G401 (cell line): Measurements from ENCODE around the gene CRACDL. TPM values are rescaled to one million over a fixed set of nuclear protein-coding genes. Genes with fewer than 3 reads are reported as not detected.

Experiments used
- DNase-seq: peaks from one replicate; pipeline ENCODE4 v3.0.0-alpha.2; 2015; ENCODE audit warnings: low spot score
- in situ Hi-C: cut with HindIII; loops from 2 replicates; pipeline ENCODE4 v1.10.0; 2016; ENCODE audit warnings: low sequenced_read_pairs, mixed read lengths
- total RNA-seq: library from RNA; depleted of rRNA; stranded (reverse); fragments of >200 nt; shearing (Covaris generic); gene quantifications from 2 replicates; pipeline ENCODE4 v1.2.3, GENCODE V29; 2014

CRACDL gene
- total RNA-seq, 1 experiment from 2014 or later: 2.9 TPM

DNA sequence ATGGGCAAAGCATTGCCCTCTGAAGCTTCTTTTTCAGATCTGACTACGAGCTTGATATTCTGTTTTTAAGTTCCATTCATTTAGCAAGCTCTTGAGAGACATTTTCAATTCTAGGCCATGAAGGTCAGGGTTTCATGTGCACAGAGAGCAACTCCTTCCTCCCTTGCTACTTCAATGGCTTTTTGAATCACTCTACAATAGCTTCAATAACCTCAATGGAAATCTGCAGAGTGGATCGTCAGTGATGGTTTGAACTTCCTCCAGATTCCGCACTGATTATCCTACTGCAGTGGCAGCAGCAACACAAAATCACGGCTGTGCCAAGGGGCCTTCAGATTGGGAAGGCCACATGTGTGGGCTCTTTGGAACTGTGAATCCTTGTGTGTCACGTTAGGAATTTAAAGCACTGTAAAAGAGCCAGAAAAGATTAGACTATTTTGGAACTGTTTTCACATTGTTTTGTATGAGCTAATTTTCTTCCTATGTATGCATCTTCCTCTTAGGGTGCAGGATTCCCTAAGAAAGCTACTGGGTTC lies 116.7 kb downstream of the CRACDL start:
- DNase-seq: no peak
- in situ Hi-C loops: no loop called here

DNA sequence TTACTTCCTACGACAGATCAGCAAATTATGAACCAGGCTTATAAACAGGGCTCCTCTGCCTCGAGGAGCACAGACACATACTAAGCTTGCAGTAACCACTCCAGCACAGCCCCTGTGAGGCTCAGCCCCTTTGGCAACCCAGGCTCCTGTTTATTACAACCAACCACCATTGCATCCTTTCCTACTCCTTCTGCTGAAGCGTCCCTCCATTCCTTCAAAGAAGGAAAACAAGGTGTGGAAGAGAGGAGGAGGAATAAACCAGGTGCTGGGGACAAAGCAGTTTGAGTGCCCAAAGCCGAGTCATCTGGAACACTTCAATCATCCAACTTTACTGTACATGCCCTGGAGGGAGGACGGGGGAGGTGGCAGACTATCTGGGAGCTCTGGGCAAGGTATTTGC lies 117.9 kb downstream of the CRACDL start:
- in situ Hi-C loops: no loop called here
- DNase-seq: no peak

DNA sequence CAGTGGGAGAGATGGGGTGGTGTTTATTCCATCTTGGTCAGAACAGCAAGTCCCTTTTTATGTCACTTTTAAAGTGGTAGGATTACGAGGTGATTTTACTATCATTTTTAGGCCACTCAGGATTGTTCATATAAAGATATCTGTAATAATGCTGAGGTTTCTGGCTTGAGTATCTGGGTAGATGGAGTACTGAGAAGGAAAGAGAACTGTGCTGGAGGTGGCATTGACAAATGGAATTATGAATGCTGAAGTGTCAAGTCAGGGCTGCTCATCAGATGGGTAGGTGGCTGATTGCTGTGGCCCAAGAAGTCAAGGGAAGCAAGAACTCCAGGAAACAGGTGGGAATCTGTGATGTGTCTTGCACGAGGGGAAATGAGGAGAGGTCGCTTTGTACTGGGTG lies 119.7 kb downstream of the CRACDL start:
- in situ Hi-C loops: no loop called here
- no peak for DNase-seq

DNA sequence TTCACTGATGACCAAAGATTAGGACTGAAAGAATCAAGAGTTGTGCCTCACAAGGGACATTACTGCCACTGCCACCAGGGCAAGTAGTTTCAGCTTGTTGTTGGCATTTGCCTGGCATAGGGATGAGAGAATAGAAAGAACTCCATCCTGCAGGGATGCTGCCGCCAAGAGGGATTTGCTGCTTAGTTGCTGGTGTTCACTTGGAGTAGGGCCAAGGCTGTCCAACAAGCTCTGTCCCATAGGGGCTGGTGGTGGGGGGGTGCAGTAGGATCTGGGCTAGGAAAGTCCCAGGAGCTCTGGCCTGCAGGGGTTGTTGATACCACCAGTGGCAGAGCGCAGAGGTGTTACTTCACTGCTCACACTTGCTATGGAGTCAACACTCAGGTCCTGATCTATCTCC lies 120.2 kb downstream of the CRACDL start:
- no peak for DNase-seq
- in situ Hi-C loops: no loop called here

DNA sequence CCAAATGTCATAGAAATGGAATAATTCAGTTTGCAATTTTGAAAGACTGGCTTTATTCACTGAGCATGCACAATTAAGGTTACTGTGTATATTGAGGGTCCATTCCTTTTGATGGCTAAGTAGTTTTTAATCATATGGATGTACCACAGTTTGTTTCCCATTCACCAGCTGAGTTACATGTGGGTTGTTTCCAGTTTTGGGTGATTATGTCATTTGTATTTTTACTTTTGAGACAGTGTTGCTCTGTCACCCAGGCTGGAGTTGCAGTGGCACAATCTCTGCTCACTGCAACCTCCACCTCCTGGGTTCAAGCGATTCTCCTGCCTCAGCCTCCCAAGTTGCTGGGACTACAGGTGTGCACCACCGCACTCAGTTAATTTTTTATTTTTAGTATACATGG lies 124.3 kb downstream of the CRACDL start:
- in situ Hi-C loops: no loop called here
- DNase-seq: no peak

DNA sequence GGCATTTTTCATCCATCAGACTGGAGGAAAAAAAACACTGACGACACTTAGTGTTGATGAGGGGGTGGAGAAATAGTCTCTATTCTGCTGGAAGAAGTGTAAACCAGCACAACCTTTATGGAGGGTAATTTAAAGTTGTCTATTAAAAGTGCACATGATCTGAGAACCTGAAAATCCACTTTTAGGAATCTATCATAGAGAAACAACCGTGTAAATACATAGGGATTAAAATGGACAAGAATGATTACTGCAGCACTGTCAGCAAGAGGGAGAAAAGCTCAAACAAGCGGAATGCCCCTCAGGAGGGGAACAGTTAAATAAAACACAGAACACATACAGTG lies 125.5 kb downstream of the CRACDL start:
- no peak for DNase-seq
- in situ Hi-C loops: no loop called here

DNA sequence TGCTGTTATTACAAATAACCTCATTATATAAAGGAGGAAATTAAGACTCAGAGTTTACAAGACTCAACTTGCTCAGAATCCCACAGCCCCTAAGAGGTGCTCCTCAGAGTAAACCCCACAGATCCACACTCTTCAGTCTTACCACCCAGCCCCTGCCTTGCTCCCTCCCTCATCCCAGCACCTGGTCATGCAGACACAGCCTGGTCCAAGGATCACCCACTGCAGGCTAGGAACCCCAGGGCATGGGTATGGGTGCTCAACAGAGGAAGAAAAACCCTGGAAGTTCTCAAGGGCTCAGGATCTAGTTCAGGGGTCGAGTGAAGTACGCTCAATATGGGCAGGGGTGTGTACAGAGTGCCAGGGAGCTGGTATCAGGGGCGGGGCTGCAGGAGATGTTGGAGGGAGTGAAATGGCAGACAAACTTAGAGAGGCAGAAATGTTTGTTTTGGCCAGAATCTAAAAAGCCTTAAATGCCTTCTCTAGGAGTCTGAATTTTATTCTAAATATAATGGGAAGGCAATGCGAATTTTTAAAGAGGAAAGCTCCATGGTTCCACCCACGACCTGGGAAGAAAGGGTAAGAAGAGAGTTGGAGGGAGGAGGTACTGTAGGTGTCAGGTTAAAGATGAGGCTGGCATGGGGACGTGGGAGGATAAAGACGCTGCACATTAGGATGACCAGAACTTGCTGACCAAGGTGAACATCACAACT lies 126.0 kb downstream of the CRACDL start:
- no peak for DNase-seq
- in situ Hi-C loops: no loop called here

DNA sequence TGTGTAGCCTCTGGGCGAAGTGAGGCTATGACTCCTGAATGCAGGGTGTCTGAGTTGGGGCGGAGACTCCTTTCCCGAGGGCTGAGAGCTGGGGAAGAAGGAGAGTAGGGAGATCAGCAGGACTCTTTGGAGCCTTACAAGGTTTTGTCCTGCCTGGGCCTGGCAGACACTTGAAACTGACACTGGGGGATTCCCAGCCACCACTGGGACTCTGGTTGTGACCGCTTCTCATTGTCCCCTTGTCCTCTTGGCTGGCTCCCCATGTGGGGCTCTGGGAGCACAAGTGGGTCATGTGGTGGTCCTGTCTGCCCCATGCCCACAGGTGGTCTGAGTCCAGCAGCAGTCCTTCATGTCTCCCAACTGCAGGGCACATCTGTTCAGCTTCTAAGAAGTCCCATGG lies 126.9 kb downstream of the CRACDL start:
- in situ Hi-C loops: no loop called here

DNA sequence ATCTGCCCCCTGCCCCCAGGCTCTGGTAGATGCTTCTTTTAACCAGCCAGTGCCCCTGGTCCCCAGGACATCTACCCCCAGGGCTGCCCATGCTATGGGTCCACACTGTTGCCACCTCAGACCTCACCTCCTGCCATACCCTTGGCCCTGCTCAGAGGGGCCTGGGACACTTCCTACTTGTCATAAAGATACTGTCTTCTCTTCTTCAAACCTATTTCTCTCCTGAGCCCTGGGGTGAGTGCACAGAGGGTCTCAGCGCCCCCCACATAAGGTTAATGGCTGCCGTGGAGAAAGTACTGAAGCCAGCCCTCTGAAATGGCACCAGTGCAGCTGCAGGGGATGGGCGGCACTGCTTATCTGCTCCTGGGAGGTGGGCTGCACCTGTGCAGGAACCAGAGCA lies 127.5 kb downstream of the CRACDL start:
- DNase-seq: no peak
- in situ Hi-C loops: no loop called here

More for the DNA sequence above, 126.9 kb downstream of the CRACDL start:
- no peak for DNase-seq

DNA sequence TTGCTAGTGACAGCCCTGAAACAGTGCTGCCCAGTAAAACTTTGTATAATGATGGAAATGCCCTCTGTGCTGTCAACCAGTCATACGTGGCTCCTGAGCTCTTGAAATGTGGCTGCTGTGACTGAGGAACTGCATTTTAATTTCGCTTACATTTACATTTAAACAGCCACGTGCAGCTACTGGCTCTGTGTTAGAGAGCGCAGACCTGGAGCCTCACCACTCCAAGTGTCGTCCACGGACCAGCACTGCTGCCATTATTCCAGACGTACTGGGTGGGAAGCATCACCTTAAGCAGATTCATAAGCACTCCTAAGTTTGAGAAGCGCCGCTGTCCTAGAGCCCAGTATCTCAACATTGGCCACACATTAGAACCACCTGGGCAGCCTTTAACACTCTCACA lies 128.1 kb downstream of the CRACDL start:
- in situ Hi-C loops: no loop called here
- DNase-seq: no peak

DNA sequence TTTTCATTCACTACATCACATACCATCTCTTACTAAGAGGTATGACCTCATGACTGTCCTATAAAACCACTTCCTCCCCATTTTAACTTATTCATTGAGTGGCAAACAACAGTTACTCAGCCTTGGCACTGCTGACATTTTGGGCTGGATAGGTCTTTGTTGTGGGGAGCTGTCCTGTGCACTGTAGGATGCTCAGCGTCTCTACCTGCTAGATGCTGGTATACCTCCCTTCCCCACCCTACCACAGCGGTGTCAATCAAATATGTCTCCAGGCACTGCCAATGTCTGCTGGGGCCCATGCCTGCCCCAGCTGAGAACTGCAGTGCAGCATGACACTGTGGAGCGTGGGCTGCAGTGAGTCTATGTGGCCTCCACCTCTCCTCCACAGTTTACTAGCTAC lies 128.8 kb downstream of the CRACDL start:
- in situ Hi-C loops: no loop called here
- DNase-seq: no peak

DNA sequence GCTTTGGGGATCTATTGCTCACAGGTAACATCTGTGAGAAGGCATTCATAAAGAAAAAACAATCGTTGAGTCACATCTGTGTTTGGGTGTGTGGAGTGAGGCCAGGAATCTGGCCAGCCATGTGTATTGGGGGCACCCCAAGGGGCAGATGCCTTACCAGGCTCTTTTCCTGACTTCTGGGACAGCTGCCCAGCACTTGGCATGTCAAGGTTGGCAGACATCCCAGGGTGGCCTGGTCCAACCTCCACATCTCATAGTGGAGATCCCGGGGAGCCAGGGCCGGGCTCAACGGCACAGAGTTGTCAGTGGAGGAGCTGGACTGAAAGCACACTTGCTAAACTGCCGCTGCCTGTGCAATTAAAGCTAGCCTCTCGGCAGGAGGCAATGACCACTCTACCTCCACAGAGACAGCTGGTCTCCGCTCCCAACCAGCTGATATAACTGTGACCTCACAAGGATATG lies 129.8 kb downstream of the CRACDL start:
- in situ Hi-C loops: no loop called here

DNA sequence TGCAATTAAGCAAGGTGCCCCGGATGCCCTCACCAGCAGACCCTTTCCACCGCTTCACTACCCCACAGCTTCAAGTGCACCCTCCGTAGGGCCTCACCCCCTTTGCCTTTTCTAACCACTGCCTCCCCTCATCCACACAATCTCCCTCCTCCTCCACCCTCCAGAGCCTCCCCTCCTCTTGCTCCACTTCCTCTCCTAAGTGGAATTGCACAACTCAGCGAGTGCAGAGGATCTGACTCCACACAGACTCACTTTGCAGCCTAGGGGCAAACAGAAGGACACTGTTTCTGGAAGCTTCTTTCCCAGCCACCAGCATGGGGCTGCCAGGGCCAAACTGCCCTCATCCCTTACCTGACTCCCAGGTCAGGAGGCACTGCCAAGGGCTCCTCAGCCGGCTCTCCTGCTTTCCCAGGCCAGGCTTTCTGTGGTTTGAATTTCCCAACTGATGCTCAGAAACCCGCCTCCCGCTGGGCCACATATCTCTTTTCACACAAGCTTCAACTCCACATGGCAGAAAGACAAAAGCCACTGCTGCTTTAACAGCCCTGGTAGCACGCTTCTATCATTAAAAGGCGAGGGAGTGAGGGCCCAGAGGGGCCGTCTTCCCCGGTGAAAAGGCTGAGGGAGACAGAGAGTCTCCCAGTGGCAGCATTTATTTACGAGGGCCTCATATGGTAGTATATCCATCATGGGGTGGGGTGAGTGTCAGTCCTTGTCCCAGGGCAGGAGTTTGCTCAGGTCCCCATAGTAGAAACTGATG lies 130.4 kb downstream of the CRACDL start:
- in situ Hi-C loops: no loop called here
- no peak for DNase-seq

More for the DNA sequence above, 129.8 kb downstream of the CRACDL start:
- DNase-seq: peak; percentile 77

DNA sequence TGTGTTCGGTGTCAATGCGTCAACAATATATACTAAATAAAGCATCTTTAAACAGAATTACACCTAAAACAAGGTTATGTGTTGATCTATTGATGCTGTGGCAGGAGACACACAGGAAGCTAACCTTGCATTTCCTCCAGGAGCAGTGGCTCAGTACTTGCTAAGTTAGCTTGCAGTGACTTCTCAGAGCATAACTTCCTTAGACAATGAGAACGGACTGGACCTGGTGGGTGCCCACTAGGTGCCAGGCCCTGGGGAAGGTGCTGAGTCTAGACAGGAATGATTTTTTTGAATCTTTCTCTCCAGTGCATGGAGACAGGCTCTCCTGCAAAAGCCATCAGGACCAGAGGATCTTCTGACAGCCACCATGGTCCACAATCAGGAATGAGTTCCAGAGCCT lies 131.3 kb downstream of the CRACDL start:
- DNase-seq: no peak
- in situ Hi-C loops: no loop called here

DNA sequence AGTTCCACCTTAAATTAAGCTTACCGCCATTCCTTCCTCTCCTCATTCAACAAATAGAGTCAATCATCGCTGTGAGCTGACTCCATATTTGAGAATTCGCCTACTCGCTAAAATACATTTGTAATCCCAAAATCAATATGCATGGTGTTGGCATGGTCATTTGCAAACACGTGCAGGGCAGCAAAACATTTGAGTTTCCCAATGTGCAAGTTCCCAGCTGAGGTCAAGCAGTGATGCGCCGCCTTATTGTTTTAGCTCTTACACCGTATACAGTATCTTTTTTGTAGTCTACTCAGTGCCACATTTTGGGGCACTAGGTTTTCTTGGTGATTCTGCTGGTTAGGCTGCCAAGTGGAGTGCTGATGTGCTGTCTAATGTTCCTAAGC lies 131.8 kb downstream of the CRACDL start:
- DNase-seq: no peak
- in situ Hi-C loops: no loop called here

DNA sequence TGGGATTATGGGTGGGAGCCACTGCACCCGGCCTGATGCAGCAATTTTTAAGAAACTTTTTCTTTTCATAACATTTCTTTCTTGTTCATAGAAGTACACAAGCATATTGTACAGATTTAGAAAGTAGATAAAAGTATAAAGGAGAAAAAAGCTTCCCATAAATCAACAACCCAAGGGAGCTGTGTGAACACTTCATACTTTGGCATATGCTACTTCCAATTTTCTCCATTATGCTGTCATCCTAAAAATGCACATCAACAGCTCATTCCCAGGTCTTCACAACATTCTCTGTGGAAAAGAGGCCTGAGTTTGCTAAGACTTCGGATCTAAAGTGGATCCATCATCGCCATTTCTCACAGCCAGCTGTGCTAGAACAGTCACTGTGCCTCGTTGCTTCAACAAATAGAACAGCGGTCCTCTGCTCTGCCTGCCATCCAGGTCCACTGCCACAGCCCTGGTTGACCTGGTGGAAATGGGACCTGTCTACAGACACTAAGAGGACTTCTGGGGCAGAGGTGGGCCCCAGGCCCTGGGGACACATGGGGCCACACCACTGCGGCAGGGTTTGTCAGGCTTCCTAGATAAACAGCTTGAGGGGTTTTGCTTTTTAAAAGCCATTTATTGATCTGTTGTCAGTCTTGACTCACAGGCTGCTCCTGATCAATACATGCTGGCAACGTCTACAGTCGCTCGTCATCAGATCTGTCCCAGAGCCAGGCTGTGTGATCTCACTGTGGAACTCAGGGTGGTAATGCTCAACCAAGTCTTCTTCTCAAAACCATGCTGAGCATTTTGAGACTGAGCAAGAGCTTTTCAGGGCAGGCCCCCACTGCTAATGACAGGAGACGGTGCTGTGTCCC lies 132.4 kb downstream of the CRACDL start:
- in situ Hi-C loops: no loop called here
- DNase-seq: no peak

DNA sequence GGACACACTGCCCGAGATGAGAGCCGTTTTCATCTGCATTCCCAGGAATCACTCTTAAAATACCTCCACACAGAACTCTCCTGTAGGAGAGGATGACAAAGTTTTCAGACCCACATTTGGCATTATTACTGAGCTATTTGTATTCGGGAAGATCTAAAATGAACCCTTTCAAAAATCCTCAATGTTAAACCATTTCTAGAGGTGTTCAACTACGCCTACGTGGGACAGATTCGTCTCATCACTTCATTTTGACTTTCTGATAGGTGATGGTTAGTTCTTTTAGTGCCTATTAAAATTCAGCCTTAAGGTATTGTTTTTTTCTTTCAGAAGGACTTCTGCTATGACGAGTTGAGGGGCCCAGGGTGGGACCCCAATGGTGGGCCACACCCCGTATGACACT lies 133.7 kb downstream of the CRACDL start:
- DNase-seq: no peak
- in situ Hi-C loops: no loop called here

DNA sequence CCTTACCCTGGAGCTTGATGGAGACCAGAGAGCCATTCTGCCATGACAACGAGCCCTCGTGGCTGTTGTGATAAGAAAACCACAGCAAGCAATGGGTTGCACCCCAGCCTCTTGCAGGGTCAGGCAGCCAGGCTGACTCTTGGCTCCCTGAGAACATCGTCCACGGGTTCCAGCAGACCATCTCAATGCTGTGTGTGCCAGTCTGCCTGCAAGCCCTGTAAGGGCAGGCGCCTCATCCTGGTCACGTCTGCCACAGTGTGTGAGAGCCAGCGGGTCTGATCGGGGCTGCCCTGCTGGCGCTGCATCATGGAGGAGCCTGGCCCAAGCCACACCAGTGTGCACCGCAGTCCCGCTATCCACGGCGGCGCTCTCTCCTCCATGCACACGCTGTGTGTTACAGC lies 134.1 kb downstream of the CRACDL start:
- in situ Hi-C loops: no loop called here
- DNase-seq: no peak

DNA sequence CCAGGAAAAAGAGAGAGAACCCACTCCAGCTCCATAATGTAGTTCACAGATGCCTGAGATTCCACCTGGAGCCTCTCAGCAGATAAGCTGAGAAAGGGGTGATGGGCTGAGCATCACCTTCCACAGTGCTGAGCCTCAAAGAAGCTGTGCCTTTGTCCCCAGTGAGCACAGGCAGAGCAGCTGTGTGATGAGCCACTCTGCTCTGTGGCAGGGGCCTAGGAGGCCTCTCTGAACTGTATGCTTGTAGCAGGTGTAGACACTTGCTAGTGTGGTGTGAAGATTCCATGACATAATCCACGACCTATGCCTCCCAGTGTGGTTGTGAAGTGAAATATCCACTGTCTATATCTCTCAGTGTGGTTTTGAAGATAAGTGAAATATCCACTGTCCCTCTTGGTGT lies 134.7 kb downstream of the CRACDL start:
- DNase-seq: no peak
- in situ Hi-C loops: no loop called here
